ENCODE results near the gene C14orf180.

C14orf180 gene

GRCh38 chr14:104572668-104573067, 6.9 kb upstream of the C14orf180 start:
- H3K27me3 ChIP-seq (ENCODE audit: insufficient read depth, insufficient read length) = no peaks in the 10 kb centered on the region
- H3K9ac ChIP-seq (ENCODE audit: insufficient read length, low read depth) = no peak overlapping the region
- no peak for DNase-seq (ENCODE audit: low read depth, low spot score)
- H3K4me1 ChIP-seq (ENCODE audit: insufficient read depth, insufficient read length) = peaks cover 20% of the 10 kb centered on the region
- H3K36me3 ChIP-seq (ENCODE audit: insufficient read depth, insufficient read length, low read length) = no peaks in the 10 kb centered on the region
- H3K4me3 ChIP-seq (ENCODE audit: insufficient read length, low read depth) = no peak overlapping the region
- no peak for TF ChIP-seq SUZ12 (IDR thresholded peaks at IDR 0.05; ENCODE audit: extremely low read depth, insufficient read depth, insufficient read length)
- no peak for TF ChIP-seq YY1 (IDR thresholded peaks at IDR 0.05; ENCODE audit: insufficient read depth, insufficient read length)
- TF ChIP-seq ZNF274 (IDR thresholded peaks at IDR 0.05; ENCODE audit: low read depth, low read length) = no peak
- no peaks in the 10 kb centered on the region for H3K9me3 ChIP-seq (ENCODE audit: insufficient read depth, low read length)

GRCh38 chr14:104573930-104574329, 5.6 kb upstream of the C14orf180 start:
- Histone ChIP-seq H3K9ac (ENCODE audit: insufficient read length, low read depth) (no peak overlapping the region), H3K27me3 (ENCODE audit: insufficient read depth, insufficient read length) (no peaks in the 10 kb centered on the region), H3K9me3 (ENCODE audit: insufficient read depth, low read length) (no peaks in the 10 kb centered on the region), H3K36me3 (ENCODE audit: insufficient read depth, insufficient read length, low read length) (no peaks in the 10 kb centered on the region), H3K4me1 (ENCODE audit: insufficient read depth, insufficient read length) (peaks cover 20% of the 10 kb centered on the region), H3K4me3 (ENCODE audit: insufficient read length, low read depth) (no peak overlapping the region)
- TF ChIP-seq ZNF274 (IDR thresholded peaks at IDR 0.05; ENCODE audit: low read depth, low read length) = no peak
- TF ChIP-seq SUZ12 (IDR thresholded peaks at IDR 0.05; ENCODE audit: extremely low read depth, insufficient read depth, insufficient read length) = no peak
- TF ChIP-seq YY1 (IDR thresholded peaks at IDR 0.05; ENCODE audit: insufficient read depth, insufficient read length) = no peak
- DNase-seq (ENCODE audit: low read depth, low spot score) = no peak

GRCh38 chr14:104574536-104574935, 5.0 kb upstream of the C14orf180 start:
- TF ChIP-seq YY1 (IDR thresholded peaks at IDR 0.05; ENCODE audit: insufficient read depth, insufficient read length) (no peak), SUZ12 (IDR thresholded peaks at IDR 0.05; ENCODE audit: extremely low read depth, insufficient read depth, insufficient read length) (no peak), ZNF274 (IDR thresholded peaks at IDR 0.05; ENCODE audit: low read depth, low read length) (no peak)
- H3K27me3 ChIP-seq (ENCODE audit: insufficient read depth, insufficient read length) = no peaks in the 10 kb centered on the region
- DNase-seq (ENCODE audit: low read depth, low spot score) = no peak

GRCh38 chr14:104574978-104575583, 4.5 kb upstream of the C14orf180 start:
- no peak for DNase-seq (ENCODE audit: low read depth, low spot score)
- Histone ChIP-seq H3K4me1 (ENCODE audit: insufficient read depth, insufficient read length) (peaks cover 20% of the 10 kb centered on the region), H3K36me3 (ENCODE audit: insufficient read depth, insufficient read length, low read length) (no peaks in the 10 kb centered on the region), H3K4me3 (ENCODE audit: insufficient read length, low read depth) (no peak overlapping the region), H3K9me3 (ENCODE audit: insufficient read depth, low read length) (no peaks in the 10 kb centered on the region), H3K27me3 (ENCODE audit: insufficient read depth, insufficient read length) (no peaks in the 10 kb centered on the region), H3K9ac (ENCODE audit: insufficient read length, low read depth) (no peak overlapping the region)
- TF ChIP-seq YY1 (IDR thresholded peaks at IDR 0.05; ENCODE audit: insufficient read depth, insufficient read length) (no peak), SUZ12 (IDR thresholded peaks at IDR 0.05; ENCODE audit: extremely low read depth, insufficient read depth, insufficient read length) (no peak), ZNF274 (IDR thresholded peaks at IDR 0.05; ENCODE audit: low read depth, low read length) (no peak)

More at GRCh38 chr14:104574536-104574935, 5.0 kb upstream of the C14orf180 start:
- Histone ChIP-seq H3K9ac (ENCODE audit: insufficient read length, low read depth) (no peak overlapping the region), H3K4me3 (ENCODE audit: insufficient read length, low read depth) (no peak overlapping the region), H3K36me3 (ENCODE audit: insufficient read depth, insufficient read length, low read length) (no peaks in the 10 kb centered on the region), H3K9me3 (ENCODE audit: insufficient read depth, low read length) (no peaks in the 10 kb centered on the region), H3K4me1 (ENCODE audit: insufficient read depth, insufficient read length) (peaks cover 20% of the 10 kb centered on the region)

- TF ChIP-seq SUZ12 (IDR thresholded peaks at IDR 0.05; ENCODE audit: extremely low read depth, insufficient read depth, insufficient read length) (no peak), YY1 (IDR thresholded peaks at IDR 0.05; ENCODE audit: insufficient read depth, insufficient read length) (no peak), ZNF274 (IDR thresholded peaks at IDR 0.05; ENCODE audit: low read depth, low read length) (no peak)
- Histone ChIP-seq H3K36me3 (ENCODE audit: insufficient read depth, insufficient read length, low read length) (no peaks in the 10 kb centered on the region), H3K27me3 (ENCODE audit: insufficient read depth, insufficient read length) (no peaks in the 10 kb centered on the region), H3K9ac (ENCODE audit: insufficient read length, low read depth) (peak overlapping the region; percentile 50), H3K4me3 (ENCODE audit: insufficient read length, low read depth) (no peak overlapping the region), H3K4me1 (ENCODE audit: insufficient read depth, insufficient read length) (peaks cover 20% of the 10 kb centered on the region), H3K9me3 (ENCODE audit: insufficient read depth, low read length) (no peaks in the 10 kb centered on the region)
- DNase-seq (ENCODE audit: low read depth, low spot score) = no peak
These were observed 3.2 kb upstream of the C14orf180 start for GRCh38 chr14:104576232-104576969.

GRCh38 chr14:104576970-104577332, 2.6 kb upstream of the C14orf180 start:
- no peak for DNase-seq (ENCODE audit: low read depth, low spot score)
- TF ChIP-seq SUZ12 (IDR thresholded peaks at IDR 0.05; ENCODE audit: extremely low read depth, insufficient read depth, insufficient read length) (no peak), ZNF274 (IDR thresholded peaks at IDR 0.05; ENCODE audit: low read depth, low read length) (no peak), YY1 (IDR thresholded peaks at IDR 0.05; ENCODE audit: insufficient read depth, insufficient read length) (no peak)
- peaks cover 20% of the 10 kb centered on the region for H3K4me1 ChIP-seq (ENCODE audit: insufficient read depth, insufficient read length)
- no peaks in the 10 kb centered on the region for H3K27me3 ChIP-seq (ENCODE audit: insufficient read depth, insufficient read length)
- peak overlapping the region; percentile 32 for H3K9ac ChIP-seq (ENCODE audit: insufficient read length, low read depth)
- H3K9me3 ChIP-seq (ENCODE audit: insufficient read depth, low read length) = no peaks in the 10 kb centered on the region
- no peak overlapping the region for H3K4me3 ChIP-seq (ENCODE audit: insufficient read length, low read depth)
- no peaks in the 10 kb centered on the region for H3K36me3 ChIP-seq (ENCODE audit: insufficient read depth, insufficient read length, low read length)

- H3K4me1 ChIP-seq (ENCODE audit: insufficient read depth, insufficient read length) = peaks cover 21% of the 10 kb centered on the region
- no peaks in the 10 kb centered on the region for H3K36me3 ChIP-seq (ENCODE audit: insufficient read depth, insufficient read length, low read length)
- H3K27me3 ChIP-seq (ENCODE audit: insufficient read depth, insufficient read length) = no peaks in the 10 kb centered on the region
- H3K9me3 ChIP-seq (ENCODE audit: insufficient read depth, low read length) = no peaks in the 10 kb centered on the region
- TF ChIP-seq SUZ12 (IDR thresholded peaks at IDR 0.05; ENCODE audit: extremely low read depth, insufficient read depth, insufficient read length) = no peak
- TF ChIP-seq ZNF274 (IDR thresholded peaks at IDR 0.05; ENCODE audit: low read depth, low read length) = no peak
- TF ChIP-seq YY1 (IDR thresholded peaks at IDR 0.05; ENCODE audit: insufficient read depth, insufficient read length) = no peak
- no peak overlapping the region for H3K9ac ChIP-seq (ENCODE audit: insufficient read length, low read depth)
- no peak overlapping the region for H3K4me3 ChIP-seq (ENCODE audit: insufficient read length, low read depth)
- DNase-seq (ENCODE audit: low read depth, low spot score) = no peak
These were observed 2.1 kb upstream of the C14orf180 start for GRCh38 chr14:104577426-104577825.
